Endometrial microvascular endothelial cells (primary cell): Measurements from ENCODE around the gene CCR9. TPM values are rescaled to one million over a fixed set of nuclear protein-coding genes. Genes with fewer than 3 reads are reported as not detected.

Source experiments
- in situ Hi-C: cut with HindIII; loops from 2 replicates; pipeline ENCODE4 v1.10.0; 2017; ENCODE audit warnings: low sequenced_read_pairs, low pct_unique_long_range_greater_than_20kb; ENCODE audit errors: inconsistent ontology term
- total RNA-seq: library from RNA; depleted of rRNA; stranded (reverse); fragments of >200 nt; gene quantifications from one replicate; pipeline ENCODE4 v1.2.3, GENCODE V29; 2015; ENCODE audit errors: inconsistent ontology term

CCR9 gene
- total RNA-seq, 1 donor from 2014 or later = not detected

DNA sequence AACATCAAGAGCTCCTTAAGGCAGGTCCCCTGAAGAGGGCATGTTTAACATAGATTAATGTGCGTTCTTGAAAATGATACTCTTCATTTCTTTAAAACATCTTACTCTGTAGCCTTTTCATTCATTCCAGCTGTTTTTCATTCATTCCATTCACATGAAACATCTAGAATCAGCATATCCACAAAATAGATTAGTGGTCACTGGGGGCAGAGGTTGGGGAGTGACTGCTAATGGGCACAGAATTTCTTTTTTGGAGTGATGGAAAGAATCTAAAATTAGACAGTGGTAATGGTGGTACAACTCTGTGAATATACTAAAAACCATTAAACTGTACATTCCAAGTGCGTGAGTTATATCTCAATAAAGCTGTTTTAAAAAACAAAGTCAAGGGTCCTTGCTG lies 41.5 kb downstream of the CCR9 start:
- in situ Hi-C loops = no loop called here

DNA sequence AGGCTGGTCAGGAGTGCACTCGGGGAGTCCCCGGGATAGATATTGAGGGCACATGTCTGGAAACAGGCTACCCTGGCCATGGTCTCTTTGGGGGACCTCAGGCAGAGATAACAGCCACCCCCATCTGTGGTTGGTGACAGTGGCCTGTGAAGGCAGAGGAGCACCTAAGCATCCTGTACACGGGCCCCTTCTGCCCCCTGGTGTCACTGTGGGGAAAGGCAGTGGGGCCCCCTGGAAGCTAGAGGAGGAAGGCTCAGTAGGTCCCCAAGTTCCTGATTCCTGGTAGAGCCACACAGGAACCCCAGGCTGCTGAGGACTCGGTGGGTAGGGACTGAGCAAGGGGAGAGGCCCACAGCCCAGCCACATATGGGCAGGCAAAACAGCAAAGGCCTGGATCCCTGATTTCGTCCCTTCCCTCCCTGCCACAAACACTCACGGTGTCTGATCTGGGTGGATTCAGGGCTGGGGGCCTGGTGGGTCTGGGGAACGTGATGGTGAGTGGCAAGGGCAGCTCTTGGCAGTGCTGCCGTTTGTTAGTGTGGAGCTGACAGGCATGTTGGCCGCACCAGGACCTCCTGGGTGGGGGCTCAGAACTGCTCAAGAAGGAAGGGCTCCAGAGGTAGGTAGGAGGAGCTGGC lies 42.8 kb downstream of the CCR9 start:
- in situ Hi-C loops = no loop called here

DNA sequence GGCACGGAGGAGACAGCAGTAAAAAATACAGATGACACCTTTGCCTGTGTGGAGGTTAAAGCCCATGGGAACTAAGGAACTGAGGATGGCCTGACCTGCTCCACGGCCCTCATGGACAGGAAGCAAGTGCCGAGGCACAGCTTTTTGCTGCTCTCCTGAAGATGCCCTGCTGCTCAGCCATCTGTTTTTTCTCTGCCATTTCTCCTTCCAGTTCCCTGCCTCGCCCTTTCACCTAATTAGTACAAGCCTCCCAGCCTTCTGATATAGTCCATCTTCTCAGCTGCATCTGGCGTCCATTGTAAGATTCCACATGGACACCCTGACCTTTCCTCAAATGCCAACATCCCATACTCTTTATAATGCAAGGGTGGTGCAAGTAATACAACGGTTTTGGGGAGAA lies 45.2 kb downstream of the CCR9 start:
- in situ Hi-C loops = no loop called here

DNA sequence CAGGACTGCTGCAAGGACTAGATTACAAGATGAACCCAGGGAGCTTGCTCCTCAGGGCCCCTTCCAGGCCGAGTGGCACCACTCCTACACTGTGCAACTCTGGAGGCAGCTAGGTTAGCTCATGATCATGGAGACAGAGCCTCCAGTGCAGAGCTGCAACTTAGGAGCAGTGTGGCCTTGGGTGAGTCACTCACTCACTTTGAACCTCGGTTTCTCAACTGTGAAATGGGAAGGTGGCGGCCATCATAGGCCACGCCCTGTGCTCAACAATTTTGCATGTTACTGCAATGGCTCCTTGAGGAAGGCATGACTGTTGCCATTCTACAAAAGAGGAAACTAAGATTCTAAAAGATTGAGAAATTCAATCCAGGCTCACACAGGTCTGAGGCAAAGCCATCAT lies 45.8 kb downstream of the CCR9 start:
- in situ Hi-C loops = no loop called here

DNA sequence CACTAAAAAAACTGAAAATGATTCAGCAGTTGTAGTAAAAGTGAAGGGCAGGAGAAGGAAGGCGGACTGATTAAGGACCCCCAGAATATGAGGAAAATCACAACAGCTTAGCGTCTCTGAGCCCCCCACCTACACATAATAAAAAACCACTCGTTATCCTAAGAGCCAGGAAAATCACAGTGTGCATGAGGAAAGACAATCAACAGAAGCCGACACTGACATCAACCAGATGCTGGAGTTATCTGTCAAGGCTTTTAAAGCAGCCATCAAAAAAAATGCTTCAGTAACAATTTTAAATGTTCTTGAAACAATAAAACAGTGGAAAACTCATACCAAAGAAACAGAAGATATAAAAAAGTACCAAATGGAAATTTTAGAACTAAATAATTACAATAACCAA lies 47.2 kb downstream of the CCR9 start:
- in situ Hi-C loops = no loop called here

DNA sequence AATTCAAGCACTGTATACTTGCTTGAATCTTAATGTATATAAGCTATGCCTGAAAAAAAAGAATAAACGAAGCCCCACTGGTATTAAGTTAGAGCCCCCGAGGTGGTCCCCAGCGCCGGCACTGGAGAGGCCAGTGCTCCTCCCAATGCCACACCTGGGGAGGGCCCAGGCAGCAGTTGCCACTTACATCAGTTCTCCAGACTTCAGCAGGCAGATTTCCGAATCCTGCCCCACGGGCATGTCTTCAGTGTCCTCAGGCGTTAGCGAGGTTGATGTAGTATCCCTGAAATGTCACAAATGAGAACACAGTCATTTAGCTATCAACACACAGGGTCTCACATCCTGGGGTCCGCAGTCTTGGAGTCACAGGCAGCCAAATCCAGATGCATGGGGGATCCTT lies 49.9 kb downstream of the CCR9 start:
- in situ Hi-C loops = no loop called here

DNA sequence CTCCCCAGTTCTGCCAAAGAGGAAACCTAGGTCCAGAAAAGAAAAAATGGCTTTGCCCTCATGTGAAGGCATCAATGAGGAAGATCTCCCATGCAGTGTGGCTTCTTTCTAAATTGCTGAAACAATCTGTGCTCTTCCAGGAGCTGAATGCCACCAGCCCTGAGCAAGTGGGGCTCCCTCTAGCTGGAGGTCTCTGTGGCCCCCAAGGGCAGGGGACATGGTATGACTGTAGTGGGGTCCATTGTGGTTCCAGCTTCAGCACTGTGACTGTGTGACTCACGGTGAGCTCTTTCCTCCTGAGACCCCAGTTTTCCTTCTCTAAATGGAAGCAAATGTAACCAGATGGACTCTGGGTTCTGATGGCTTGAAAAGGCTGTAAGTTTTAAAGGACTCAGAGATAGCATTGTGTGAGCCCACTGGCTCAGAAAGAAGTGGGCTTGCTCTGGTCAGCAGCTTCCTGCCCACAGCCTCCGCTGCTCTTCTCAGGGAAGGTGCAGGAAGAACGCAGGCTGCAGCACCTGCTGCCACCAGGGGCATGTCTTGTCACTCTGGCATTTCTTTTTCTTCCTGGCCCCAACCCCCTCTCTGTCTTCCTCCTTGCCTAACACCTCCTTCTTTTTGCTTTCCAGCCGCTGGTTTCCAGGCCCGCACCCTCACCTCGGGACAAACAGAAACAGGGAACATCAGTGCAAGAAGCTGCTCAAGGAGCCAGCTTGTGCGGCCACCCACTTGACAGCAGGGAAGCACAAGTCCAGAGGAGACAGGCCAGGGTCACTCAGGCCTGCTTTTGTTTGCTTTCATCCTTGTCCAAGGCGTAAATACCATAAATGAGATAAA lies 51.1 kb downstream of the CCR9 start:
- in situ Hi-C loops = no loop called here

DNA sequence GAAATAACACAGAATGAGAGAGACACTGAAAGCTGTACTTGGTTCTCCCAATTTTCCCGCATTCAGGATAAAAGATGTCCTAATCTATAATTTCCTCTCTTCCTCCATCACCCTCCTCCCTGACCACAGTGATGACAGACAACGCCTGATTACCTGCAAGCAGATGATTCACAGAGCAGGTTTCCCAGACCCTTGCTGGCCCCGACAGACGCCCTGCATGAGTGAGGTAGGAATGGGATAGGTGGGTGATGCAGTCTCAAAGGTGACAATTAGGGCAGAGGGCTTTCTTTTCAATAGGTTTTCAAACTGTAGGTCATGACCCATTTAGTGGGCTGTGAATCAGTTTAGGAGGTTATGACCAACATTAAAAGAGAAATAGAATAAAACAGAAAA lies 51.7 kb downstream of the CCR9 start:
- in situ Hi-C loops = no loop called here

DNA sequence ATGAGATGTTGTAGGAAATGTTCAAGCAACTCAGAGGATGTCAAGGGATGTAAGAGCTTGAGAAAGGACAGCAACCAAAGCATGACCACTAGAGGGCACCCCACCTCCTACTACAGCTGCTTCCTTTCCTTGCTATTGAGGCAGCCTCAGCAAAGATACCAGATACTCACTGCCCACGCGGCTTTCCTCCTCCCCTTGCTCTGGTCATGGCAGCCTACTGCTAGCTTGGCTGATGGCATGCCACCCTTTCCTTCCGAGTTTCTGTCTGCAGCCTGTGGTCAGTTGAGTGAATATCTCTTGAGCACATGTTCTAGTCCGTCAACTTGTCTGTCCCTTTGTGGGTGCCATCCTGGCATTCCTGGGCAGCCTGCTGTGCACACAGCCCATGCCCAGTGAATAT lies 52.5 kb downstream of the CCR9 start:
- in situ Hi-C loops = no loop called here

DNA sequence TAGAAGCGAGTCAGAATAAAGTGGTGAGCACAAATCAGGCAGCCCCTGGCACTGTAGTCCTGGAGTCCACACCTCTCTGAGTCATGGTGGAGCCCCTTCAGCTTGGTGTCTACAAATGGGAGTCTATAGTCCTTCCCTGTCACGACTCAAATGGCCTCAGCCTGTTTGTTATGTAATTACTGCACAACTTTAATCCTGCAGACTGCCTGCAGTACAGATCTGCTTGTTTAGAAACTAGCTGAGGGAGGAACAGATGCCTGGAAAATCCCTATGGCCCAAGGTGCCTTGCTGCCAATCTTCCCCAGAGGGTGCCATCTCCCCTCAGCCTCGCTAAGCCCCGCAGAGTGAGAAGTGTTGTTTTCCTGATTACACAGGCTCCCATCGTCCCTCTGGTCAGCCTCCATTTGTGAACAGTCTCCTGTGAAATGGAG lies 53.0 kb downstream of the CCR9 start:
- in situ Hi-C loops = no loop called here

DNA sequence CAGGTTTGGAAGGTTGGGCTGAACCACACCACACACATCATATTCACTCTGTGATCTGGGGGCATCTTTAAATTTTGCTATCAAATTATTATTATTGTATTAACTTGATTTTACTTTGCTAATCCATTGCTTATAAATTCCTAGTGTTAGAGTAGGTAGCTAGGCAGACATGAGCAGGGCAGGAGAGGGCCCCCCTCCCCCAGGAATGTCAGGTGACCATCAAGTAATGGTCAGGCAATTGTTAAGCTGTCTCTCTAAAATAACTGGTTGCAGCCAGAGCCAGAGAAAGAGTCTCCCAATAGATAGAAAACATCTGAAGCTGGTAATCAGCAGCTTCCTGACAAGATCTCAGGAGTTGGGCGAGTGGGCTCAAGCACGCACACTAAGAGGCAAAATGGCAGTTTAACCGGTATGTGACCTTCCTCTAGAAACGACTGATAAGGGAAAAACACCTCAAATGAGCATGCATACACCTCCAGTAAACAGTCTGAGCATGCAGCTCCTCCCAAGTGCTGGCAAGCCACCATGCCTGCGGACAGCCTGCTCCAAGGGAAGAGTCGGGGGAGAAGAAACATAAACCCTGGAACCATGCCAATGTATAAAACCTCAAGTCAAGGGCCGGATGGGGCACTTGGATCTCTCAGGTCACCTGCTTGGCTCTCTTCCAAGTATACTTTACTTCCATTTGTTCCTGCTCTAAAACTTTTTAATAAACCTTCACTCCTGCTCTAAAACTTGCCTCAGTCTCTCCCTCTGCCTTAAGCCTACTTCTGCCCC lies 53.8 kb downstream of the CCR9 start:
- in situ Hi-C loops = no loop called here

DNA sequence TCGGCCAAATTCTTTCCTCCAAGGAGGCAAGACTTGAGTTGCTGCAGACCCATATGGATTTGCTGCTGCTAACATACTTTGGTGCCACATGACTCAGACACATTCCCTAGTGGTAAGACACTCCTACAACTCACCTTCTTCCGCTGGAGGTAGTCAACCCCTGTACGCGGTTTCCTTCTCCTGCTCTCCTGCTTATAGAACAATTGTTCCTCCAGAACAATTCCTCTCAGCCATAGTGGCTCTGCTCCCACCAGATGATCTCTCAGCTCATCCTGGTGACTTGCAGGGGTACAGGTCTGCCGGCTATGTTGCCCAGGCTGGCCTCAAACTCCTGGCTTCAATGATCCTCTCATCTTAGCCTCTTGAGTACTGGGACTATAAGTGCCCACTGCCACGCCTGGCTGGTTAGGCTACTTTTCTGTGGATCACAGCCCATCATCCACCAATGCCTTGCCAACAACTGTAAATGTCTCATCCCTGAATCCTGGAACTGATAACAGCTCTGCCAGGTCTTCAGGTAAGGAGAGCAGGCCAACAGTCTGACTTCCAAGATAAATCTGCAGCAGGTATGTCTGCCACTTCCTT lies 54.5 kb downstream of the CCR9 start:
- in situ Hi-C loops = no loop called here

DNA sequence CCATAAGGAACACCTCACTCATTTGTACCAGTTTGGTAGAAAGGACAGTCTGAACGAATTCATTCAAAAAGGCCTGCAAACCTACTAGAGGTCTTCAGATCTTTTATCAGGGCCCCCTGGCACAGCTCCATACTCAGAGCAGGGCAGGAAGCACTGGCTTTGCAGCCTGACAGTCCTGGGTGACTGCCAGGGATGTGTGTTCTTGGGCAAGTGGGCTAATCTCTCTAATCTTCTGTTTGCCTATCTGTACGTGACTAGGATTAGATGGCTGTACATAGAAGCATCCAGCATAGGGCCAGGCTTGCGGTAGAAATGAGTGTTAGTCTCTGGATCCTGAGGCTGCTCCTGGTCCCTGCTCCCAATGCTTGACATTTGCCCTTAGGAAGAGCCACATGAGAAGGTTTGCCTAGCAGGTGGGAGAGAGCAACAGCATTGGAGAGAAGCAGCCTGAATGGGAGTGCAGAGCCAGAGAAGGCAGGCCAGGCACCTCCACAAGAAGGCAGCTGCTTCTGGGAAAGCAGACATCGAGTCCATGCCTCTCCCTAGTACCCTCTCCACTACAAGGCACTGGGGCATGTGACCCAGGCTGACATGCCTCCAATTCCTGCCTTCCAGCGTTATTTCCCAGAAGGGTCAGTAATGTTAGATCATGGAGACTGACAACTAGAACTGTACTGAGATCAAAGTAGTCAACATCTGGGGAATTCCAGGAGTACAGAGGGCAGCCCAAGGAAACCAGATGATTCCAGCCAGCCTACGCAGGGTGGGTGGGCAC lies 55.9 kb downstream of the CCR9 start:
- in situ Hi-C loops = no loop called here

DNA sequence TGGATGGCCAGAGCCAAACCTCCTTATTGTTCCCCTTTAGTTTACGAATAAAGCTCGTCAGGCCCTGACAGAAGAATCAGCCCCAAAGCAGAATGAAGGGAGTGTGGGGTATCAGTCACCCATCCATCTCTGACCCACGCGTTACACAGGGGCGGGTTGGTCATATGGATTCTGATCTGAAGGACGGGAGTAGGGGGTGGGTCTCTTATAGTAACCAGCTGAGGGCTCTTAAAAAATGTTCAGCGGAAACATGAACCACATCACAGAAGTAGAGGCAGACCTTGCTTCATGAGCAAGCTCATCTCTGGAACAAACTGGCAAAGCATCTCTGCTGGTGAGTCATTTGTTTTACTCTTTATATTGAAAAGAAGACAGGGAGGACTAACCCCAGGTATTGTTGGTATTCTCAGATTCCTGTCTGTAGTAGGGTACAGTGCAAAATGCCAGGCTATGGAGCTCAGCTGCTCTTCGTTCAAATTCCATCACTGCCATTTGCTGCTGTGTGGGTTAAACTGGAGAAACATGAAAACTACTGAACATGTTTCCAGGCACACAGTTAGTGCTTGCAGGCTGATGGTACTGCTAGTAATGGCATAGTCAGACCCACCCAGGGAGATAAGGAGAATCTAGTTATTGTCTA lies 57.0 kb downstream of the CCR9 start, which contains the start of gene CXCR6:
Gene CXCR6, plus strand, starts transcription at position 258 of the 640 bp plus-strand sequence. CDS start 3,018 bp downstream, outside the sequence.
- in situ Hi-C loops = no loop called here

DNA sequence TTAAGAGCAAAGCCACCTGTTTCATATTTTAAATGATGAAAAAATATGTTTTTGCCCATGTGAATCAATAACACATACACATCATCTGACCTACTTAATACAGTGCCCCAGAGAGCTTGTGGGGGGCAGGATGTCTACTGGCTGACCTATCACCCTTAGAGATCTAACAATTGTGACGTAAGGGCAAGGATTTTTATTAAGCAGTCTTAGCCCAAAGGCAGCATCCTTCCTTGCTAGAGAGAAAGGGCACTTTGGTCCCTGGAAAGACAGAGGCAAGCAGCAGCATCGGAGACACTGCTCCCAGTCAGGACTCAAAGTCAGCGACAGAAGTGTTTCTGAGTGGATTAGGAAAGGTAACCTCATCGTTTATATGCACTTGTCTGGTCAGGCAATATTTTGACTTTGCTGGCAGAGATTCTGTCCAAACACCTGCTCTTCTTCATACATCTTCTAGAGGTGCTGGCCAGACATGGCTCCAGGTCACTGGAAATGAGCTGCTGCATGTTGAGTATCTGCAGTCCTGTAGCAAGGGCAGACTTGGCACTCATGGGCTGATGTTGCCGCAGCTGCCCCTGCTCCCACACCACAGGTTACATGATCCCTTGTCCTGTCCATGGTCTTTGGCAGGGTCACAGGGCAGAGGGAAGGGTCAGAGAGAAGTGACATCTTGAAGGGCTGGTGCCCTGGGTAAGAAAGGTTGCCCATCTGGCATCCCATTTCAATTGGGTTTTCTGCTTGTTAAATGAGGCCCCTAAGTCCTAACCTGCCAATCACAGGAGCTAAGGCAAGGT lies 58.7 kb downstream of the CCR9 start:
- in situ Hi-C loops = no loop called here

DNA sequence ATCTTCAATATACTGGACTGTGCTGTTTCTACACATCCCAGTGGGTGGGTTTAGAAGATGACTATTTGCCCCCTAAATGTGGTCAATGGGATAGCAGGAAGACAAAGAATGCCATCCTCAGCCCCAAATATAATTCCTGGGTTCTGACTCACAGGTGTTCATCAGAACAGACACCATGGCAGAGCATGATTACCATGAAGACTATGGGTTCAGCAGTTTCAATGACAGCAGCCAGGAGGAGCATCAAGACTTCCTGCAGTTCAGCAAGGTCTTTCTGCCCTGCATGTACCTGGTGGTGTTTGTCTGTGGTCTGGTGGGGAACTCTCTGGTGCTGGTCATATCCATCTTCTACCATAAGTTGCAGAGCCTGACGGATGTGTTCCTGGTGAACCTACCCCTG lies 60.0 kb downstream of the CCR9 start:
- in situ Hi-C loops = no loop called here

DNA sequence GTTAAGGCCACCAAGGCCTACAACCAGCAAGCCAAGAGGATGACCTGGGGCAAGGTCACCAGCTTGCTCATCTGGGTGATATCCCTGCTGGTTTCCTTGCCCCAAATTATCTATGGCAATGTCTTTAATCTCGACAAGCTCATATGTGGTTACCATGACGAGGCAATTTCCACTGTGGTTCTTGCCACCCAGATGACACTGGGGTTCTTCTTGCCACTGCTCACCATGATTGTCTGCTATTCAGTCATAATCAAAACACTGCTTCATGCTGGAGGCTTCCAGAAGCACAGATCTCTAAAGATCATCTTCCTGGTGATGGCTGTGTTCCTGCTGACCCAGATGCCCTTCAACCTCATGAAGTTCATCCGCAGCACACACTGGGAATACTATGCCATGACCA lies 60.5 kb downstream of the CCR9 start:
- in situ Hi-C loops = no loop called here
